IPS-20b (cell line): ENCODE measurements around the gene NDUFA12.
A peak's percentile ranks its signal among the peaks of the same experiment; 100 is the strongest.

Source experiments
- H3K27ac ChIP-seq: one replicate; pipeline ENCODE4 v1.5.1; 2013; ENCODE audit warnings: low read length
- H3K27me3 ChIP-seq: 2 replicates; pipeline ENCODE4 v1.6.1; 2013; ENCODE audit warnings: mild to moderate bottlenecking, low read length, inconsistent platforms; ENCODE audit not compliant: insufficient read depth
- H3K36me3 ChIP-seq: 2 replicates; pipeline ENCODE4 v1.6.1; 2013; ENCODE audit warnings: low read depth, mild to moderate bottlenecking, inconsistent platforms, low read length, moderate library complexity; ENCODE audit not compliant: insufficient read depth
- H3K4me1 ChIP-seq: 2 replicates; pipeline ENCODE4 v1.6.1; 2013; ENCODE audit warnings: mild to moderate bottlenecking, control low read depth, inconsistent platforms, low read length, moderate library complexity; ENCODE audit not compliant: insufficient read depth
- H3K4me3 ChIP-seq: 2 replicates; pipeline ENCODE4 v1.5.1; 2013; ENCODE audit warnings: mild to moderate bottlenecking, low read length, inconsistent platforms
- H3K9ac ChIP-seq: 2 replicates; pipeline ENCODE4 v1.6.1; 2013; ENCODE audit warnings: low read depth, mild to moderate bottlenecking, inconsistent platforms, low read length, moderate library complexity
- H3K9me3 ChIP-seq: 2 replicates; pipeline ENCODE4 v1.6.1; 2013; ENCODE audit warnings: mild to moderate bottlenecking, low read depth, low read length, inconsistent platforms; ENCODE audit not compliant: insufficient read depth

The NDUFA12 gene

GRCh38 chr12:95003213-95003920 is at the start of gene NDUFA12:
TSS of gene NDUFA12 (minus strand) at chr12:95003697. CDS start at chr12:95003680, 17 bp downstream.
- Histone ChIP-seq H3K9me3 (no peaks in the 10 kb centered on the region; the same call in 1 of the 2 replicates), H3K9ac (peak within 1 kb of the TSS; percentile 94), H3K4me1 (peaks cover 3% of the 10 kb centered on the region; the same call in 1 of the 2 replicates), H3K27me3 (no peaks in the 10 kb centered on the region), H3K27ac (peak within 1 kb of the TSS; percentile 35), H3K36me3 (peaks cover 12% of the 10 kb centered on the region; the same call in 1 of the 2 replicates), H3K4me3 (peak within 1 kb of the TSS; percentile 90)

GRCh38 chr12:95051241-95051640 is 47.7 kb upstream of the NDUFA12 start:
- Histone ChIP-seq H3K36me3 (peaks cover 85% of the 10 kb centered on the region), H3K27ac (no peak overlapping the region), H3K4me1 (no peaks in the 10 kb centered on the region), H3K27me3 (no peaks in the 10 kb centered on the region), H3K9me3 (no peaks in the 10 kb centered on the region), H3K9ac (no peak overlapping the region), H3K4me3 (no peak overlapping the region)

- H3K9ac ChIP-seq, result no peak overlapping the region
- H3K27me3 ChIP-seq, result no peaks in the 10 kb centered on the region
- H3K9me3 ChIP-seq, result no peaks in the 10 kb centered on the region
- no peak overlapping the region for H3K27ac ChIP-seq
- H3K36me3 ChIP-seq, result peaks cover 85% of the 10 kb centered on the region
- no peaks in the 10 kb centered on the region for H3K4me1 ChIP-seq
- no peak overlapping the region for H3K4me3 ChIP-seq
Observed at GRCh38 chr12:95037906-95038305, 34.4 kb upstream of the NDUFA12 start.

GRCh38 chr12:95034750-95035149 is 31.3 kb upstream of the NDUFA12 start:
- Histone ChIP-seq H3K36me3 (peaks cover 85% of the 10 kb centered on the region), H3K9me3 (no peaks in the 10 kb centered on the region), H3K27ac (no peak overlapping the region), H3K27me3 (no peaks in the 10 kb centered on the region), H3K9ac (no peak overlapping the region), H3K4me3 (no peak overlapping the region), H3K4me1 (no peaks in the 10 kb centered on the region)

- no peak overlapping the region for H3K9ac ChIP-seq
- no peak overlapping the region for H3K4me3 ChIP-seq
- H3K36me3 ChIP-seq, result peaks cover 36% of the 10 kb centered on the region
- H3K27ac ChIP-seq, result no peak overlapping the region
- H3K9me3 ChIP-seq, result no peaks in the 10 kb centered on the region
- no peaks in the 10 kb centered on the region for H3K27me3 ChIP-seq
- no peaks in the 10 kb centered on the region for H3K4me1 ChIP-seq
Observed at GRCh38 chr12:95022477-95022876, 19.0 kb upstream of the NDUFA12 start.

GRCh38 chr12:95017482-95017881 is 14.0 kb upstream of the NDUFA12 start:
- H3K4me1 ChIP-seq, result no peaks in the 10 kb centered on the region
- H3K27me3 ChIP-seq, result no peaks in the 10 kb centered on the region
- no peak overlapping the region for H3K27ac ChIP-seq
- H3K4me3 ChIP-seq, result no peak overlapping the region
- no peak overlapping the region for H3K9ac ChIP-seq
- no peaks in the 10 kb centered on the region for H3K9me3 ChIP-seq
- peaks cover 14% of the 10 kb centered on the region; the same call in 1 of the 2 replicates for H3K36me3 ChIP-seq

- H3K4me3 ChIP-seq, result no peak overlapping the region
- H3K36me3 ChIP-seq, result peaks cover 3% of the 10 kb centered on the region; the same call in 1 of the 2 replicates
Observed at GRCh38 chr12:95016120-95016519, 12.6 kb upstream of the NDUFA12 start.

GRCh38 chr12:95014554-95014953 is 11.1 kb upstream of the NDUFA12 start:
- Histone ChIP-seq H3K27ac (no peak overlapping the region), H3K36me3 (no peaks in the 10 kb centered on the region), H3K4me1 (no peaks in the 10 kb centered on the region)

More at GRCh38 chr12:95016120-95016519, 12.6 kb upstream of the NDUFA12 start:
- Histone ChIP-seq H3K4me1 (no peaks in the 10 kb centered on the region), H3K9ac (no peak overlapping the region), H3K9me3 (no peaks in the 10 kb centered on the region), H3K27ac (no peak overlapping the region), H3K27me3 (no peaks in the 10 kb centered on the region)

GRCh38 chr12:95006206-95006605 is 2.7 kb upstream of the NDUFA12 start:
- no peaks in the 10 kb centered on the region for H3K27me3 ChIP-seq
- H3K9me3 ChIP-seq, result no peaks in the 10 kb centered on the region; the same call in 1 of the 2 replicates
- no peak overlapping the region for H3K9ac ChIP-seq
- H3K27ac ChIP-seq, result no peak overlapping the region
- H3K4me1 ChIP-seq, result peaks cover 3% of the 10 kb centered on the region; the same call in 1 of the 2 replicates
- H3K36me3 ChIP-seq, result 0 out of 2 replicates have a peak, but pooled peaks cover 4% of the 10 kb centered on the region
- no peak overlapping the region for H3K4me3 ChIP-seq

More at GRCh38 chr12:95014554-95014953, 11.1 kb upstream of the NDUFA12 start:
- Histone ChIP-seq H3K27me3 (no peaks in the 10 kb centered on the region), H3K9ac (no peak overlapping the region), H3K9me3 (no peaks in the 10 kb centered on the region), H3K4me3 (no peak overlapping the region)

- H3K4me3 ChIP-seq, result no peak overlapping the region
- H3K4me1 ChIP-seq, result peaks cover 3% of the 10 kb centered on the region; the same call in 1 of the 2 replicates
- H3K9ac ChIP-seq, result no peak overlapping the region
- H3K27ac ChIP-seq, result no peak overlapping the region
- H3K9me3 ChIP-seq, result no peaks in the 10 kb centered on the region; the same call in 1 of the 2 replicates
- no peaks in the 10 kb centered on the region for H3K27me3 ChIP-seq
- peaks cover 12% of the 10 kb centered on the region; the same call in 1 of the 2 replicates for H3K36me3 ChIP-seq
Observed at GRCh38 chr12:95004610-95005009, 1.1 kb upstream of the NDUFA12 start.

GRCh38 chr12:95003921-95004272 is 400 bp upstream of the NDUFA12 start:
- Histone ChIP-seq H3K4me1 (peaks cover 3% of the 10 kb centered on the region; the same call in 1 of the 2 replicates), H3K9me3 (no peaks in the 10 kb centered on the region; the same call in 1 of the 2 replicates), H3K27me3 (no peaks in the 10 kb centered on the region), H3K4me3 (peak overlapping the region; percentile 90; the same call in 1 of the 2 replicates), H3K36me3 (peaks cover 12% of the 10 kb centered on the region; the same call in 1 of the 2 replicates), H3K9ac (no peak overlapping the region; the same call in 1 of the 2 replicates), H3K27ac (no peak overlapping the region)

GRCh38 chr12:95002754-95003153 is 743 bp downstream of the NDUFA12 start:
- peak overlapping the region; percentile 94; the same call in 1 of the 2 replicates for H3K9ac ChIP-seq
- H3K27me3 ChIP-seq, result no peaks in the 10 kb centered on the region
- H3K4me1 ChIP-seq, result peaks cover 3% of the 10 kb centered on the region; the same call in 1 of the 2 replicates
- H3K4me3 ChIP-seq, result peak overlapping the region; percentile 90
- H3K36me3 ChIP-seq, result peaks cover 12% of the 10 kb centered on the region; the same call in 1 of the 2 replicates
- no peaks in the 10 kb centered on the region; the same call in 1 of the 2 replicates for H3K9me3 ChIP-seq
- peak overlapping the region; percentile 35 for H3K27ac ChIP-seq
